ENCODE data around the gene KRTAP5-4. TPM values are rescaled to one million over a fixed set of nuclear protein-coding genes. Genes with fewer than 3 reads are reported as not detected.
"Not testable (repeated sequence)": the region's sequence is repeated elsewhere in the genome, so short reads cannot be mapped to it uniquely, and the experiment has no call there.

KRTAP5-4 gene
- total and polyA plus RNA-seq, 7 donors, result not detected

DNA sequence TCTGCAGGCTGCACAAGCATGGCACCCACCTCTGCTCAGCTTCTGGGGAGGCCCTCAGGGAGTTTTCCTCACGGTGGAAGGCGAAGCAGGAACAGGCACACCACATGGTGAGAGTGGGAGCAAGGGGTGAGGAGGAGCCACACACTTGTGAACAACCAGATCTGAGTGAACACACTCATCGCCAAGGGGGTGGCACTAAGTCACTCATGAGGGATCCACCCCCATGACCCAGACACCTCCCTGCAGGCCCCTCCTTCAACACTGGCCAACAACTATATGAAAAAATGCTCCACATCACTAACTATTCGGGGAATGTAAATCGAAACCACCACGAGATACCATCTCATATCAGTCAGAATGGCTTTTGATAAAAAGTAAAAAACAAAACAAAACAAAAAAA lies 23.1 kb downstream of the KRTAP5-4 start:
- intact Hi-C loops (cut with DNase I), result no loop called here
- no peaks in the 10 kb centered on the region for H3K9me3 ChIP-seq
- DNase-seq, result no peak
- peaks cover 0 to 19% (median 0%) of the 10 kb centered on the region in 3 donors for H3K27me3 ChIP-seq (ENCODE audit: insufficient read depth in 3 of 3, low read length in 2 of 3)
- no peaks in the 10 kb centered on the region for H3K36me3 ChIP-seq (ENCODE audit: insufficient read depth in 1 of 2, low read depth in 1 of 2)
- ATAC-seq, result no peak
- 69 to 74% (median 72%) methylated on average over 6 of the region's 6 CpGs for WGBS, 3 donors
- TF ChIP-seq, protein P1, sequence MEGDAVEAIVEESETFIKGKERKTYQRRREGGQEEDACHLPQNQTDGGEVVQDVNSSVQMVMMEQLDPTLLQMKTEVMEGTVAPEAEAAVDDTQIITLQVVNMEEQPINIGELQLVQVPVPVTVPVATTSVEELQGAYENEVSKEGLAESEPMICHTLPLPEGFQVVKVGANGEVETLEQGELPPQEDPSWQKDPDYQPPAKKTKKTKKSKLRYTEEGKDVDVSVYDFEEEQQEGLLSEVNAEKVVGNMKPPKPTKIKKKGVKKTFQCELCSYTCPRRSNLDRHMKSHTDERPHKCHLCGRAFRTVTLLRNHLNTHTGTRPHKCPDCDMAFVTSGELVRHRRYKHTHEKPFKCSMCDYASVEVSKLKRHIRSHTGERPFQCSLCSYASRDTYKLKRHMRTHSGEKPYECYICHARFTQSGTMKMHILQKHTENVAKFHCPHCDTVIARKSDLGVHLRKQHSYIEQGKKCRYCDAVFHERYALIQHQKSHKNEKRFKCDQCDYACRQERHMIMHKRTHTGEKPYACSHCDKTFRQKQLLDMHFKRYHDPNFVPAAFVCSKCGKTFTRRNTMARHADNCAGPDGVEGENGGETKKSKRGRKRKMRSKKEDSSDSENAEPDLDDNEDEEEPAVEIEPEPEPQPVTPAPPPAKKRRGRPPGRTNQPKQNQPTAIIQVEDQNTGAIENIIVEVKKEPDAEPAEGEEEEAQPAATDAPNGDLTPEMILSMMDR (IDR thresholded peaks at IDR 0.05), result no peak
- no peaks in the 10 kb centered on the region for H3K4me1 ChIP-seq
- no peak overlapping the region for H3K4me3 ChIP-seq
- no peak overlapping the region for H3K27ac ChIP-seq

DNA sequence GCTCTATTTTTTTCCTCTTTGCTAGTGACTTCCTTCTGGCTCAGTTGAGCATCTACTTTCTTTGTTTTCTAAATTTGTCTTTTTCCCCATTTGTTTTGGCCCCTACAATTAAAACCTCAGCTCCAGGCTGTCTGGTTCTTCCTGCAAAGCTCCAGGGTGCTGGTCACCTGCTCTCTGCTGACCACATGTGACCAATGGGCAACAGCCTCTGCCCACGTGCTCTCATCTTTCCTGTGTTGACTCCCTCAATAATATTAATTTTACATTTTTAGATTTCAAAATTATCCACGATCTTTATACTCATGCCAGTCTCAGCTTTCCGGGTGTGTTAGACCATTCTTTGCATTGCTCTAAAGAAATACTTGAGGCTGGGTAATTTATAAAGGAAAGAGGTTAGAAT lies 23.5 kb downstream of the KRTAP5-4 start:
- WGBS, 3 donors, result 71 to 76% (median 76%) methylated on average over 3 of the region's 3 CpGs
- H3K27ac ChIP-seq; intact Hi-C loops (cut with DNase I); H3K4me3 ChIP-seq; ATAC-seq; DNase-seq; H3K9me3 ChIP-seq; H3K36me3 ChIP-seq (ENCODE audit: insufficient read depth in 1 of 2, low read depth in 1 of 2); H3K4me1 ChIP-seq: not testable (repeated sequence)
- H3K27me3 ChIP-seq (ENCODE audit: insufficient read depth in 3 of 3, low read length in 2 of 3), result peaks cover 0 to 19% (median 0%) of the 10 kb centered on the region in 3 donors

DNA sequence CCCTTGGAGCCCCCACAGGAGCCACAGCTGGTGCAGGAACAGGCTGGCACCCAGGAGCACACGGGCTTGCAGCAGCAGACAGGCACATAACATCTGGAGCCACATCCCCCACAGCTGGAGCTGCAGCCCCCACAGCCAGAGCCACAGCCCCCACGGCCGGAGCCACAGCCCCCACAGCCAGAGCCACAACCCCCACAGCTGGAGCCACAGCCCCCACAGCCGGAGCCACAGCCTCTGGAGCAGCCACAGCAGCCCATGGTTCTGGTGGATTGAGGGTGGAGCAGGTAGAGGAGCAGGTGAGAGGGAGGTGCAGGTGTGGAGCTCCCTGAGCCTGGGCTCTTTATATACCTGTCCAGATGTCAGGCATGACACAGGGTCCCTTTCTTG lies 24.0 kb downstream of the KRTAP5-4 start, which contains the start of gene KRTAP5-2:
Gene KRTAP5-2, minus strand, starts transcription at position 301 of the 387 bp plus-strand sequence. Its CDS starts 44 bp downstream, at position 257.
- WGBS, 3 donors, result 52 to 72% (median 55%) methylated on average over 4 of the region's 4 CpGs
- Histone ChIP-seq H3K27ac (no peak within 1 kb of the TSS), H3K9me3 (no peaks in the 10 kb centered on the region), H3K36me3 (ENCODE audit: insufficient read depth in 1 of 2, low read depth in 1 of 2) (no peaks in the 10 kb centered on the region), H3K27me3 (ENCODE audit: insufficient read depth in 3 of 3, low read length in 2 of 3) (peaks cover 0 to 19% (median 0%) of the 10 kb centered on the region in 3 donors), H3K4me1 (no peaks in the 10 kb centered on the region), H3K4me3 (no peak within 1 kb of the TSS)
- intact Hi-C loops (cut with DNase I), result no loop called here
- DNase-seq, result no peak
- no peak for ATAC-seq
- TF ChIP-seq, protein P1 (IDR thresholded peaks at IDR 0.05), result no peak

DNA sequence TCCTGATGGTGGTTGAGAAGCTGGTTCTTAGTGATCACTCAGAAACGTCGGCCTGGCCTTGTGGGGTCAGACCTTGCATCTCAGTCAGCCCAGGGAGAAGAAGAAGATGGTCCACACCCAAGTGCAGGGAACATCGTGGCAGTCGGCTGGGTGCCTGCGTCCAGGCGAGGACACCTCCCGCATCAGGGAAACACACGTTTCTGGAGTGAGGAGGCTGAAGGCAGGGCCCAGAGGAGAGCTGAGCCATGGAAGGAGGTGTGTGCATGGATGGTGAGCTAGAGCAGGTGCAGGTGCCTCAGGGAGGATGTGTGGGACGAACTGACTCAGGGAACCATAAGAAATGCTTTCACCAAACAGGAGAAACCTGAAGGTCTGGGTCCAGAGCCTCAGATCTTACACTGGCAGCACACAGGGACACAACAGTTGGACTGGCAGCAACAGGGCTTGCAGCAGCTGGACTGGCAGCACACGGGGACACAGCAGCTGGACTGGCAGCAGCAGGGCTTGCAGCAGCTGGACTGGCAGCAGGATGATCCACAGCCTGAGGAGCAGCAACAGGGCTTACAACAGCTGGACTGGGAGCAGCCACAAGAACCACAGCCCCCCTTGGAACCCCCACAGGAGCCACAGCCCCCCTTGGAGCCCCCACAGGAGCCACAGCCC lies 24.5 kb downstream of the KRTAP5-4 start:
- Histone ChIP-seq H3K4me3 (no peak overlapping the region), H3K9me3 (no peaks in the 10 kb centered on the region), H3K27me3 (ENCODE audit: insufficient read depth in 3 of 3, low read length in 2 of 3) (peaks cover 0 to 19% (median 0%) of the 10 kb centered on the region in 3 donors), H3K27ac (no peak overlapping the region), H3K36me3 (ENCODE audit: insufficient read depth in 1 of 2, low read depth in 1 of 2) (no peaks in the 10 kb centered on the region), H3K4me1 (no peaks in the 10 kb centered on the region)
- TF ChIP-seq, protein P1 (IDR thresholded peaks at IDR 0.05), result no peak
- DNase-seq (no peak), ATAC-seq (no peak)
- intact Hi-C loops (cut with DNase I), result no loop called here
- 61 to 75% (median 75%) methylated on average over 10 of the region's 10 CpGs for WGBS, 3 donors

DNA sequence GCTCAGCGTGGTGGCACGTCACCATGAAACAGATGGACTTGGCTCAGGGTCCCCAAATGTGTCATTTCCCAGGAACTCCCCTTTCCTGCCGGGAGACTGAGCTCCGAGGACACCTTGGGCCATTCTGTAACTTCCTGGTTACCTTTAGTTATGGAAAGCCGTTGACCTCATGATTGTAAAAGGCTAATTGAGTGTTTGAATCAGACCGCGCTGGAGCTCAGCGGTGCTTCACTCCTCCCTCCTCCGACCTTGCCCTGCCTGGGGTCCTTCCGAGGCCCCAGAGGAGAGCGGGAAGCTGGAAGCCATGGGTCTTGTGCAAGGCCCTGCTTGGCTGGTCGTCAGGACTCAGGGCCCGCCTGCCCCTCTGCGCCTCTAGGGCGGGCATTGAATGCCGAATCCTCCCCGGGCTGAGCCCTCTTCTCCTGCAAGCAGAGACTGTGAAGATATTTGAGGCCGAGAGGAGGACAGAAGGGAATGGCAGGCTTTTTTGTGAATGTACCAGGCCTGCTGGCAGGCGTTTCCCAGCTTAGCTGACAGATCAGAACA lies 25.3 kb downstream of the KRTAP5-4 start:
- DNase-seq; intact Hi-C loops (cut with DNase I); H3K4me1 ChIP-seq; H3K27ac ChIP-seq; H3K4me3 ChIP-seq; H3K9me3 ChIP-seq; H3K36me3 ChIP-seq (ENCODE audit: insufficient read depth in 1 of 2, low read depth in 1 of 2): not testable (repeated sequence)
- ATAC-seq, result peak in 2 of 4 donors; percentile 27
- WGBS, 3 donors, result 62 to 76% (median 69%) methylated on average over 19 of the region's 19 CpGs
- peaks cover 0 to 12% (median 0%) of the 10 kb centered on the region in 3 donors for H3K27me3 ChIP-seq (ENCODE audit: insufficient read depth in 3 of 3, low read length in 2 of 3)

DNA sequence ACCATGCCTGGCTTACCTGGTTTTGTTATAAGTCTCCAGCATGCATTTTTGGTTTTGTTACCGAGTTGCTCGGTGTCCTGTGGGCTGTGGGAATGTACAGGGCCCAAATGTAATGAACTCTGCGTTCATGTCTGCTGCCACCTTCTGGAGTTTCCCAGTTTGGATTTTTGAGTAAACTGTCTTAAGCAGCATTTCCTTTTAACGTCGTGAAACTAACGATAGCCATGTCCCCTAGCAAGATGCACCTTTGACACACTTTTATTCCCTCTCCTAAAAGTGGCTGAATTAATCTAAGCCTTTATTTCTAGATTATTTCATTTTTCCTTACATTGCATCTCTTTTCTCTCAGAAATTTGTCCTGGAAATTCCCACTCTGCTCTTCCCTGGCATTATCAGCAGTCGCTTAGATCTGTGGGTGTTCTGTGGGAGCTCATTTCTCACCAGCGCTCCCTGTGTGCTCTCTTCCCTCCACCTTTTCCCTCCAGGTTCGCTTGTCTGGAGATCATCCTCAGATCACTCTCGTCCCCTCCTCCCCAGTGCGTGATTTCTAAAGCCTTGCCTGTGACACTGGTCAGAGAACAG lies 25.9 kb downstream of the KRTAP5-4 start:
- DNase-seq; intact Hi-C loops (cut with DNase I); H3K36me3 ChIP-seq (ENCODE audit: insufficient read depth in 1 of 2, low read depth in 1 of 2); H3K9me3 ChIP-seq; H3K4me3 ChIP-seq; H3K4me1 ChIP-seq; H3K27ac ChIP-seq; H3K27me3 ChIP-seq (ENCODE audit: insufficient read depth in 3 of 3, low read length in 2 of 3): not testable (repeated sequence)
- WGBS, 3 donors, result 51 to 63% (median 54%) methylated on average over 11 of the region's 11 CpGs
- peak in 1 of 4 donors; percentile 16 for ATAC-seq

Data from psoas muscle (tissue), 8 donors.